GM12873 (cell line): Measurements from ENCODE around the gene MOB3A.

Source experiments
- CTCF ChIP-seq: IDR thresholded peaks from 2 replicates; pipeline ENCODE4 v1.5.1; 2012; ENCODE audit warnings: low read depth, mild to moderate bottlenecking, moderate library complexity, low read length, control low read depth; ENCODE audit not compliant: insufficient read depth; ENCODE audit errors: missing control alignments

Gene MOB3A

GRCh38 chr19:2077833-2078619, 18.1 kb downstream of the MOB3A start:
- TF ChIP-seq CTCF, result no peak

- no peak for TF ChIP-seq CTCF
Measured at GRCh38 chr19:2077398-2077797, 18.7 kb downstream of the MOB3A start.

GRCh38 chr19:2076526-2076944, 19.6 kb downstream of the MOB3A start:
- TF ChIP-seq CTCF, result no peak

GRCh38 chr19:2072757-2073551, 23.2 kb downstream of the MOB3A start:
- TF ChIP-seq CTCF, result no peak

- no peak for TF ChIP-seq CTCF
Measured at GRCh38 chr19:2070986-2071673, 25.0 kb downstream of the MOB3A start.

- TF ChIP-seq CTCF, result no peak
Measured at GRCh38 chr19:2070436-2070827, 25.7 kb downstream of the MOB3A start.
